CD8-positive, alpha-beta memory T cell (primary cell): ENCODE data around the gene GMNN. TPM values are rescaled to one million over a fixed set of nuclear protein-coding genes. Genes with fewer than 3 reads are reported as not detected.
"Not testable (repeated sequence)": the region's sequence is repeated elsewhere in the genome, so short reads cannot be mapped to it uniquely, and the experiment has no call there.

Source experiments
- CTCF ChIA-PET: fragments of 350-600 bp; sonication (Branson Sonifier 250); formaldehyde crosslinking; loops from one replicate; lab custom pipeline; 2021; ENCODE audit warnings: antibody characterized with exemption; lab: Charles Lee
- POLR2A ChIA-PET: fragments of 350-600 bp; sonication (Branson Sonifier 250); formaldehyde crosslinking; loops from one replicate; lab custom pipeline; 2021; ENCODE audit warnings: antibody characterized with exemption; lab: Charles Lee
- DNase-seq, 5 donors: peaks; one replicate each; pipeline versions ENCODE4 v3.0.0 to v3.0.0-alpha.2; 2020 to 2022; ENCODE audit warnings: mixed read lengths in 1 of 5
- H3K27ac ChIP-seq: one replicate; pipeline ENCODE4 v1.7.0; 2013; ENCODE audit warnings: low read depth, mild to moderate bottlenecking, low read length, moderate library complexity
- H3K27me3 ChIP-seq: 2 replicates; pipeline ENCODE4 v1.7.0; 2013; ENCODE audit warnings: low read length, mild to moderate bottlenecking; ENCODE audit not compliant: insufficient read depth, poor library complexity, severe bottlenecking
- H3K36me3 ChIP-seq: 2 replicates; pipeline ENCODE4 v1.7.0; 2013; ENCODE audit warnings: mild to moderate bottlenecking, low read length, moderate library complexity; ENCODE audit not compliant: insufficient read depth
- H3K4me1 ChIP-seq: 2 replicates; pipeline ENCODE4 v1.7.0; 2013; ENCODE audit warnings: mild to moderate bottlenecking, low read length, moderate library complexity; ENCODE audit not compliant: insufficient read depth
- H3K4me3 ChIP-seq: 2 replicates; pipeline ENCODE4 v1.7.0; 2013; ENCODE audit warnings: mild to moderate bottlenecking, low read length
- H3K9me3 ChIP-seq: 2 replicates; pipeline ENCODE4 v1.7.0; 2013; ENCODE audit warnings: mild to moderate bottlenecking, low read length
- H3K27ac Mint-ChIP-seq, 8 donors: one replicate each; pipeline ENCODE4 v1.8.0; 2020 to 2021; ENCODE audit warnings: mixed read lengths in 8 of 8, mild to moderate bottlenecking in 6 of 8, inconsistent platforms in 3 of 8, moderate library complexity in 3 of 8
- H3K27me3 Mint-ChIP-seq, 2 donors: one replicate each; pipeline ENCODE4 v1.8.0; 2020 to 2021; ENCODE audit warnings: mixed read lengths in 2 of 2, mild to moderate bottlenecking in 1 of 2, moderate library complexity in 1 of 2
- H3K36me3 Mint-ChIP-seq, 3 donors: one replicate each; pipeline ENCODE4 v1.8.0; 2020 to 2021; ENCODE audit warnings: mixed read lengths in 3 of 3, inconsistent platforms in 1 of 3, mild to moderate bottlenecking in 1 of 3
- H3K4me1 Mint-ChIP-seq, 3 donors: one replicate each; pipeline ENCODE4 v1.8.0; 2020 to 2021; ENCODE audit warnings: mixed read lengths in 3 of 3, inconsistent platforms in 1 of 3, mild to moderate bottlenecking in 1 of 3
- H3K4me3 Mint-ChIP-seq, 7 donors: one replicate each; pipeline ENCODE4 v1.8.0; 2020 to 2021; ENCODE audit warnings: mixed read lengths in 7 of 7, mild to moderate bottlenecking in 6 of 7, moderate library complexity in 4 of 7, inconsistent platforms in 2 of 7
- H3K9me3 Mint-ChIP-seq, 5 donors: one replicate each; pipeline ENCODE4 v1.8.0; 2020 to 2022; ENCODE audit warnings: mixed read lengths in 5 of 5, mild to moderate bottlenecking in 3 of 5, moderate library complexity in 2 of 5, inconsistent platforms in 1 of 5
- polyA plus RNA-seq: library from polyadenylated mRNA; unstranded; fragments of 300-500 nt; fragmentation: Illumina TruSeq; gene quantifications from one replicate; pipeline ENCODE4 v1.2.3, GENCODE V29; 2021
- total RNA-seq, 2 experiments: library from RNA; stranded (reverse); gene quantifications; one replicate each; pipeline ENCODE4 v1.2.3, GENCODE V29; 2021

The GMNN gene
- total and polyA plus RNA-seq, 3 experiments from 2014 or later: 6.8 to 67.0 (median 65.8) TPM

DNA sequence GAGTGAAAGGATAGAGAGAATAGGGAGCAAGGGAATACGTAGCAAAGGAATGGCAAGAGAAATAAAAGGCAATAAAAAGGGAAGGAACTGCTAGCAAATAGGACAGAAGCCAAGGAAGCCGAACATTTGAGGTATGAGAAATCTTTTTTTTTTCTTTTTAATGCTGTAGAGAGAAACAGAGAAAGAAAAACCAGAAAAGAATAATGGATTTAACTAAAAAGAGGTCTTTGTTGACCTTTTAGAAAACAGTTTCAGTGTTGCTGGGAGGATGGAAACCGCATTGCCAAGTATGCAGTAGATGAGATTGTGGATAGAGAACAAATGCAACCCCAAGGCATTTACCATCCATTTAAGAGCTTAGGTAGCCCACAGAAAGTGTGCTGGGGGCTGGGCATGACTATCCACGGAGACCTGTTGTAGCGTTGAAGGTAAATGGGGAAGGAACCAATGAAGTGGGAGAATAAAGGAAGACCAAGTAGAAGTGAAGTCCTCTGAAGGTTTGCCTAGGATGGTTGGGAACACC, 32.5 kb upstream of the GMNN start:
- Mint-ChIP-seq H3K27ac (peak overlapping the region in 1 of 8 donors; percentile 3), H3K9me3 (no peaks in the 10 kb centered on the region), H3K36me3 (no peaks in the 10 kb centered on the region), H3K27me3 (no peaks in the 10 kb centered on the region), H3K4me3 (no peak overlapping the region), H3K4me1 (no peaks in the 10 kb centered on the region)
- no peaks in the 10 kb centered on the region for H3K36me3 ChIP-seq
- H3K4me1 ChIP-seq: no peaks in the 10 kb centered on the region
- H3K4me3 ChIP-seq: no peak overlapping the region
- ChIA-PET POLR2A (no interaction called here), CTCF (interaction anchor here (0.9 to 1.2 kb wide), 2 partner anchors 18 to 25 kb away, joined by 3 read pairs; no protein-coding TSS in a partner anchor)
- no peak for DNase-seq
- H3K27ac ChIP-seq: no peak overlapping the region
- no peaks in the 10 kb centered on the region for H3K27me3 ChIP-seq
- no peaks in the 10 kb centered on the region for H3K9me3 ChIP-seq

DNA sequence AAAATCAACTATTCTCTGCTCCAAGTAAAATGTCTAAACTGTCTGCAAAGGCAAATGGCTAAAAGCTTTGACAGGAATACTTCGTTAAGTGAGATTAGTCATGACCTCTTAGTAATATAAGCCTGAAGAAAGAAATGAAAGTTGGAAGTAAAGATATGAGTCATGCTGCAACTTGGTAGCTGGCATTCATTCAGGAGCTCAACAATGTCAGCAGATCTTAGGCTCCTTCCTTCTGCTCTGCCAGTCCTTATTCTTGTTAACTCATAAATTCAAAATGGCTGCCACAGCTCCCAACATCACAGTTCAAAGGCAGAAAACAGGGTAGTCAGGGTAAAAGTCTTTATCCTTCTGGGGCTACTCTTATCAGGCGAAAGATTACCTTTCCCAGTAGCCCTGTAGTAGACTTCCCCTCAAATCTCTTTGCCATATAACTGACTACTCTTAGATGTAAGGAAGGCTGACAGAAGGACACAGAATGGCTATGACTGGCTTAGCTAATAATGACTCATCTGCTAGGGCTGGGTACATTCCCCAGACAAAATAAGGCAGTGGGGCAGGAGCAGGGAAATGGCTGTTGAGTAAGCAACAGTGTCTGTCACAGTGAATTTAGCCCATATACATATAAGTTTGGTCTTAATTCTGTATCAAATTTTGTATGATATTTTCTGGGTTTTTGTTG, 31.3 kb upstream of the GMNN start:
- Mint-ChIP-seq H3K4me3 (no peak overlapping the region), H3K27ac (no peak overlapping the region), H3K36me3 (no peaks in the 10 kb centered on the region), H3K9me3 (no peaks in the 10 kb centered on the region), H3K4me1 (no peaks in the 10 kb centered on the region), H3K27me3 (peaks cover 0 to 3% of the 10 kb centered on the region in 2 donors)
- Histone ChIP-seq H3K36me3 (no peaks in the 10 kb centered on the region), H3K4me1 (no peaks in the 10 kb centered on the region), H3K9me3 (no peaks in the 10 kb centered on the region), H3K27ac (no peak overlapping the region), H3K27me3 (no peaks in the 10 kb centered on the region), H3K4me3 (no peak overlapping the region)
- CTCF ChIA-PET: interaction anchor here (0.9 to 1.2 kb wide), 2 partner anchors 17 to 24 kb away, joined by 3 read pairs; no protein-coding TSS in a partner anchor
- no peak for DNase-seq
- POLR2A ChIA-PET: no interaction called here

DNA sequence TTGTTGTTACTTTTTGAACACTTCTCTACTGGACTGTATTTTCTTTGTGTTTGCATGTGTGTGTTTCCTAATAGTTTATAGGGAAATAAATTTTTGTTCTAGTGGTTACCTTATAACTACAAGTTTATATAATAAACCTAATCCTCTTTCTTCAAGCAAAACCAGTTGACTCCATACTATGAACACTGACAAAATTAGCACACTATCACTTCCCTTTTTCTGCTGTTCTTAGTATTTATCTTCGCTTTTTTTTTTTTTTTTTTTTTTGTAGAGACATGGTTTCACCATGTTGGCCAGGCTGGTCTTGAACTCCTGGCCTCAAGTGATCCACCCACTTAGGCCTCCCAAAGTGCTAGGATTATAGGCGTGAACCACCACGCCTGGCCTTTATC, 30.8 kb upstream of the GMNN start:
- no peaks in the 10 kb centered on the region for H3K36me3 Mint-ChIP-seq
- H3K27ac ChIP-seq: no peak overlapping the region
- H3K4me1 Mint-ChIP-seq: no peaks in the 10 kb centered on the region
- no peak overlapping the region for H3K27ac Mint-ChIP-seq
- no peaks in the 10 kb centered on the region for H3K9me3 ChIP-seq
- POLR2A ChIA-PET: no interaction called here
- no peak overlapping the region for H3K4me3 Mint-ChIP-seq
- no peaks in the 10 kb centered on the region for H3K4me1 ChIP-seq
- no peaks in the 10 kb centered on the region for H3K36me3 ChIP-seq
- no peak for DNase-seq
- no peaks in the 10 kb centered on the region for H3K27me3 ChIP-seq
- H3K27me3 Mint-ChIP-seq: peaks cover 0 to 6% of the 10 kb centered on the region in 2 donors
- CTCF ChIA-PET: no interaction called here
- H3K4me3 ChIP-seq: no peak overlapping the region
- H3K9me3 Mint-ChIP-seq: no peaks in the 10 kb centered on the region

DNA sequence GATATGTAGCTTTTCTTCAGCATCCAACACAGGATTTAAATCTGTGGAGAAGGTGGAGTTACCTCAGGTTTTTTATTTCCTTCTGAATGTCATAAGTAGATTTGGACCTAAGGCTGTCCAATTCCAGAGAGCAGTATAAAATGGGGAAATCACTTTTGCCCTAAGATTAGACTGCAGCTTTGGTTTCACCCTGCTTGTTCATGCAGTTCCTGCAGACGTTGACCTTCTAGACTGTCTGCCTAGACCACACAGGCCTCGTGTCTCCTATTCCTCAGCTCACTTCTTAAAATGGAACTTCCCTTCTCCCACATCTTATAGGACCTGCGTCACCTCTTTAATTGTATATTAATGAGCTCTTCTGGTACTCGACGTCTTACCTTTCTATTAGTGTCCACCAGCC, 29.8 kb upstream of the GMNN start:
- H3K4me1 Mint-ChIP-seq: no peaks in the 10 kb centered on the region

DNA sequence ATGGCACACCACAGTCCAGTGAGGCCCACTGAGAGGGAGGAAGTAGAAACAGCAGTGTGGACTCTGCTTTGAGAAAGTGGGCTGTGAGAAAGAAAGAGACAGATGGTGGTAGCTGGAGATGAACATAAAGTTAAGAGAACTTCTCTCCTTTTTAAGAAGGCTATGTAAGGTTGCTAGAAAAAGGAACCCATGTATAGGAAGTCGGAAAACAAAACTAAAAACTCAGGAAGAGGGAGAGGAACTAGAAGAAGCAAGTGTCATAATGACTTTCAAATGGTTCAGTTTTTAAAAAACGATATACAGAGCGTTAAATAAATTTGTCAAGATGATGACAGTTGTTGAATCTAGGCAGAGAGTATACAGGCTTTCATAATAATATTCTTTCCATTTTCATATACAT, 25.4 kb upstream of the GMNN start:
- H3K27ac Mint-ChIP-seq: no peak overlapping the region
- CTCF ChIA-PET: interaction anchor here (0.7 kb wide), 1 partner anchor 425 kb away, joined by 3 read pairs; no protein-coding TSS in a partner anchor
- no peak for DNase-seq
- no peaks in the 10 kb centered on the region for H3K9me3 ChIP-seq
- peaks cover 0 to 11% of the 10 kb centered on the region in 2 donors for H3K27me3 Mint-ChIP-seq
- H3K27me3 ChIP-seq: no peaks in the 10 kb centered on the region
- peaks cover 0 to 3% (median 0%) of the 10 kb centered on the region in 5 donors for H3K9me3 Mint-ChIP-seq
- no peaks in the 10 kb centered on the region for H3K36me3 ChIP-seq
- H3K4me3 ChIP-seq: no peak overlapping the region
- H3K27ac ChIP-seq: no peak overlapping the region
- no peaks in the 10 kb centered on the region for H3K4me1 Mint-ChIP-seq
- peaks cover 0 to 7% (median 0%) of the 10 kb centered on the region in 3 donors for H3K36me3 Mint-ChIP-seq
- POLR2A ChIA-PET: no interaction called here
- no peak overlapping the region for H3K4me3 Mint-ChIP-seq
- no peaks in the 10 kb centered on the region for H3K4me1 ChIP-seq

More for the DNA sequence above, 29.8 kb upstream of the GMNN start:
- Histone ChIP-seq H3K4me1 (no peaks in the 10 kb centered on the region), H3K36me3 (no peaks in the 10 kb centered on the region), H3K4me3 (no peak overlapping the region), H3K27me3 (no peaks in the 10 kb centered on the region), H3K27ac (no peak overlapping the region), H3K9me3 (no peaks in the 10 kb centered on the region)
- Mint-ChIP-seq H3K36me3 (no peaks in the 10 kb centered on the region), H3K4me3 (no peak overlapping the region), H3K9me3 (no peaks in the 10 kb centered on the region), H3K27ac (no peak overlapping the region), H3K27me3 (peaks cover 0 to 8% of the 10 kb centered on the region in 2 donors)
- DNase-seq: no peak
- ChIA-PET POLR2A (no interaction called here), CTCF (no interaction called here)

DNA sequence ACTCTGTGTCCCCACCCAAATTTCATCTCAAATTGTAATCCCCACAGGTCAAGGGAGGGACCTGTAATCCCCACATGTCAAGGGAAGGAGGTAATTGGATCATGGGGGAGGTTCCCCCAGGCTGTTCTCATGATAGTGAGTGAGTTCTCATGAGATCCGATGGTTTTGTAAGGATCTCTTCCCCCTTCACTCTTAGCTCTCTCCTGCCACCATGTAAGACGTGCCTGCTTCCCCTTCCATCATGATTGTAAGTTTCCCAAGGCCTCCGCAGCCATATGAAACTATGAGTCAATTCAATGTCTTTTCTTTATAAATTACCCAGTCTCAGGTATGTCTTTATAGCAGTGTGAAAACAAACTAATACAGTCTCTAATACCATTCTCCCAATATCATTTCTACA, 23.9 kb upstream of the GMNN start:
- DNase-seq, H3K9me3 ChIP-seq, H3K9me3 Mint-ChIP-seq, H3K4me1 Mint-ChIP-seq, H3K4me3 Mint-ChIP-seq, H3K36me3 Mint-ChIP-seq, H3K36me3 ChIP-seq, H3K27ac ChIP-seq, H3K4me3 ChIP-seq, H3K4me1 ChIP-seq, POLR2A ChIA-PET, H3K27ac Mint-ChIP-seq, H3K27me3 ChIP-seq, CTCF ChIA-PET: not testable (repeated sequence)
- peaks cover 0 to 11% of the 10 kb centered on the region in 2 donors for H3K27me3 Mint-ChIP-seq

DNA sequence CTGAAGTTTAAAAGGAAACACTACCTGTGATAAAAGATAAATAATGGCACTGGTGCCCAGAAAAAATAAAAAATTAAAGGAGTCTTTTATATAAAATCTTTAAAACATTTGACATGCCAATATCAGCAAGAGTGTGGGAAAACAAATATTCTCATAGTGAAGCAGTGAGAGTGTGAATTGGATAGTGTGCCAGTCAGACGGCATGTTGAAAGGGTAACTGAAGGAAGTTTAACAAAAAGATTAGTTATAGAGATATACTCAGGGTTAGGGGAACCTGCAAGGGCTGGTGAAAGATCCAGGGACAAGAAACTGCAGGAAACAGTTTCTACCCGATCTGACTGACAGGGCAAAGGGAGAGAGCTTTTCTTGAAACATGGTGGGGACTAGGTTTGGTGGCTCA, 22.2 kb upstream of the GMNN start:
- no peak overlapping the region for H3K27ac ChIP-seq
- H3K9me3 ChIP-seq: no peaks in the 10 kb centered on the region
- DNase-seq: no peak
- ChIA-PET POLR2A (no interaction called here), CTCF (no interaction called here)
- Mint-ChIP-seq H3K4me3 (no peak overlapping the region), H3K27me3 (peaks cover 0 to 11% of the 10 kb centered on the region in 2 donors), H3K27ac (peak overlapping the region in 2 of 8 donors; percentile 3 to 83), H3K4me1 (no peaks in the 10 kb centered on the region), H3K36me3 (peaks cover 0 to 8% (median 0%) of the 10 kb centered on the region in 3 donors), H3K9me3 (peaks cover 0 to 4% (median 0%) of the 10 kb centered on the region in 5 donors)
- no peaks in the 10 kb centered on the region for H3K36me3 ChIP-seq
- H3K4me1 ChIP-seq: no peaks in the 10 kb centered on the region
- no peak overlapping the region for H3K4me3 ChIP-seq
- no peaks in the 10 kb centered on the region for H3K27me3 ChIP-seq

DNA sequence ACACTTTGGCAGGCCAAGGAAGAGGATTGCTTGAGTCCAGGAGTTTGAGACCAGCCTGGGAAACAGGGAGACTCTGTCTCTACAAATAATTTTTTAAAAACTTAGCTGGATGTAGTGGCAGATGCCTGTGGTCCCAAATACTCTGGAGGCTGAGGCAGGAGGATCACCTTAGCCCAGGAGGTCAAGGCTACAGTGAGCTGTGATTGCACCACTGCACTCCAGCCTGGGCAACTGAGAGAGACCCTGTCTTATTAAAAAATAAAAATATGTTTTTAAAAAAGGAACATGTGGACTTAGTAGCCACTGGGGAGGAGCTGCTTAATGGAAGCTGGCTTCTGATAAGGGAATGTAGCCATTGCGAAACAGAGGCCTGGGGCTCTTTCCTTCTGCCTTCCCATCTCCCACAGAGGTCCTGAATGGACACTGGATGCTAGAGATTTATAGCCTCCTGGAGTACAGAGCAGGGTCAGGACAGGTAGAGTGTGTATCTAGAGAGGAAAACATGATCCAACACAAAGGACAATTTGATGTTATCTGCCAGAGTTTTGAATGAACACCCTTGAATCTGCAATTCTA, 21.7 kb upstream of the GMNN start:
- H3K9me3 ChIP-seq: no peaks in the 10 kb centered on the region
- DNase-seq: no peak
- no peaks in the 10 kb centered on the region for H3K4me1 ChIP-seq
- H3K9me3 Mint-ChIP-seq: peaks cover 0 to 4% (median 0%) of the 10 kb centered on the region in 5 donors
- H3K27me3 Mint-ChIP-seq: peaks cover 0 to 10% of the 10 kb centered on the region in 2 donors
- no peaks in the 10 kb centered on the region for H3K27me3 ChIP-seq
- peaks cover 0 to 8% (median 0%) of the 10 kb centered on the region in 3 donors for H3K36me3 Mint-ChIP-seq
- H3K4me1 Mint-ChIP-seq: no peaks in the 10 kb centered on the region
- H3K27ac Mint-ChIP-seq: peak overlapping the region in 2 of 8 donors; percentile 3 to 83
- no peak overlapping the region for H3K27ac ChIP-seq
- ChIA-PET CTCF (no interaction called here), POLR2A (no interaction called here)
- H3K4me3 ChIP-seq: no peak overlapping the region
- H3K4me3 Mint-ChIP-seq: no peak overlapping the region
- H3K36me3 ChIP-seq: no peaks in the 10 kb centered on the region
